CD4-positive, alpha-beta T cell treated with Interleukin-6 at 100 ng/mL for 8 hours (primary cell): ENCODE measurements around the gene HEXD.

Experiments
- DNase-seq: peaks from one replicate; pipeline ENCODE4 v3.0.0-alpha.2; 2020; ENCODE audit warnings: mixed read lengths, low spot score

The HEXD gene

DNA sequence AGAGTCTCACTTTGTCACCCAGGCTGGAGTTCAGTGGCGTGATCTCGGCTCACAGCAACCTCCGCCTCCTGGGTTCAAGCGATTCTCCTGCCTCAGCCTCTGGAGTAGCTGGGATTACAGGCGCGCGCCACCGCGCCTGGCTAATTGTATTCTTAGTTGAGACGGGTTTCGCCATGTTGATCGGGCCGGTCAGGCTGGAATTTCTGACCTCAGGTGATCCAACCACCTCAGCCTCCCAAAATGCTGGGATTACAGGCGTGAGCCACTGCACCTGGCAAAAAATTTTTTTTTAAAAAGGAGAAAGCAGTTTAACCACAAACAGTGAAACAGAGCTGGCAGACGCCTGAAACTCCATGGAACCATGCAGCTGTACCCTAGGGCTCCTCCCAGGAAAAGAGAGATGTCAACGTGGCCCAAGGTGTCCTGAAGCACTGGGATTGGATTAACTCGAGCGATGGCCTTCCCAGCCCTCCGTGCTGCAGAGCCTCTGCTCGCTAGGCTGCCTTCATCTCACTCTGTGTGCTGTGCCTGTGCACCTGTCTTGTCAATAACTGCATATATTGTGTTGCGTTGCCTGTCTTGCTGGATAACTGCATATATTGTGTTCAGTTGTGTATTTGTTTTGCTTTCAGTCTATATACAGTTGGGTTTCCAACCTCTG lies 71.8 kb downstream of the HEXD start:
- DNase-seq, result no peak

DNA sequence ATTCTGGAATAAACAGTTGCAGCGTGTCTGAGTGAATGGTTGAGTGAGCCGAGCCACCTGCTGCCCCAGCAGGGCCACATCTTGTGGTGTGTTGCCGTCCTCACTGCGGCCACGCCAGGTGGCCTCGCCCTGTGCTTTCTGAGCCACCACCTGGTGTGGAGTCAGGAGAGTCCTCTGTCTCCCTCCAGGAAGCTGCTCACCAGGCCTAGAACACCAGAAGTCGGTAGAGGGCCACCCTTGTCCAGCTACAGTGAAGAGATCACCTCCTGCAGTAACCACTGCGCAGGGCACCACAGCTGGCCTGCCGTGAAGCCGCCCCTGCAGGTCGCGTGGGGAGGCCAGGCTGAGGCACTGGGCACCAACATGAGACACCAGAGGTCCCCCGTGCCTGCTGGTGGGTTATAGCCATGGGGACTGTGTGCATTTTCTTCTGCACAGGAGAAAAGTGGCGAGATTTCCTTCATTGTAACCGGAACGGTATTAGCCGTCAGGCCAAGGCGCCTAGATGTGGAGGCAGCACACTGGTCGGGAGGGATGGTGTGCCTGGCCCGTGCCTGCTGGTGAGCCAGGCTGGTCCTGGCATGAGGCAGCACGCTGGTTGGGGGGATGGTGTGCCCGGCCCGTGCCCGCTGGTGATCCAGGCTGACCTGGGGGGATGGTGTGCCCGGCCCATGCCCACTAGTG lies 72.5 kb downstream of the HEXD start:
- no peak for DNase-seq

DNA sequence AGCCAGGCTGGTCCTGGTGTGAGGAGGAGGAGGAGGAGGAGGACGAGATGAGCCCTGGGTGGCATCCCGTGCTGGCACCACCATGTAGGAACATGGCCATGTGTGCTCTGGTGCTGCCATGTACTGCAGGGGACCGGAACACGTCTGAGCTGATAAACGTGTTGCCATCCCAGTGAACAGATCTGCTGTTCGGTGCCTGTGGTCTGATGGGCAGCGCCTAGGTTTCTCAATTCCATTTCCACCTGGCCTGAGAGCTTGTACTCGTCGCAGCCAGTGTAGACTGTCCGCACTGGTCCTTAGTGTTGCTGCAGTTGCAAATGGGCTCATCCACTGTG lies 73.0 kb downstream of the HEXD start:
- DNase-seq, result no peak

GRCh38 chr17:82491533-82491932 lies 73.4 kb downstream of the HEXD start:
- DNase-seq, result no peak
